ENCODE results near the gene EEF1A1. TPM values are rescaled to one million over a fixed set of nuclear protein-coding genes. Genes with fewer than 3 reads are reported as not detected.
"Not testable (repeated sequence)": the region's sequence is repeated elsewhere in the genome, so short reads cannot be mapped to it uniquely, and the experiment has no call there.

Gene EEF1A1
- total and polyA plus RNA-seq, 7 experiments from 2014 or later: 8,219 to 15,585 (median 15,428) TPM

- ATAC-seq: no peak
- Mint-ChIP-seq H3K27ac (no peak overlapping the region), H3K27me3 (no peaks in the 10 kb centered on the region), H3K36me3 (no peaks in the 10 kb centered on the region), H3K4me1 (peaks cover 0 to 6% (median 0%) of the 10 kb centered on the region in 7 donors), H3K9me3 (peaks cover 0 to 2% (median 0%) of the 10 kb centered on the region in 11 donors), H3K4me3 (no peak overlapping the region)
- no peaks in the 10 kb centered on the region for H3K27me3 ChIP-seq (ENCODE audit: control insufficient read depth in 2 of 2, insufficient read depth in 2 of 2, low read length in 2 of 2)
- H3K4me3 ChIP-seq (ENCODE audit: low read length): no peak overlapping the region
- ChIA-PET POLR2A (no interaction called here), CTCF (no interaction called here)
- no peak for DNase-seq
- no peak overlapping the region for H3K27ac ChIP-seq (ENCODE audit: low read depth, low read length)
- H3K9me3 ChIP-seq (ENCODE audit: control insufficient read depth in 2 of 3, low read length in 3 of 3): no peaks in the 10 kb centered on the region
- no peaks in the 10 kb centered on the region for H3K36me3 ChIP-seq (ENCODE audit: control insufficient read depth in 2 of 3, insufficient read depth in 3 of 3, low read length in 3 of 3)
- no peaks in the 10 kb centered on the region for H3K4me1 ChIP-seq (ENCODE audit: control insufficient read depth in 2 of 2, insufficient read depth in 2 of 2, low read length in 2 of 2)
- intact Hi-C loops (cut with micrococcal nuclease): no loop called here
These were observed 36.0 kb upstream of the EEF1A1 start for GRCh38 chr6:73556836-73557235.

- H3K27me3 Mint-ChIP-seq; H3K4me3 Mint-ChIP-seq; H3K27ac ChIP-seq (ENCODE audit: low read depth, low read length); H3K27ac Mint-ChIP-seq; H3K9me3 Mint-ChIP-seq; H3K36me3 ChIP-seq (ENCODE audit: control insufficient read depth in 2 of 3, insufficient read depth in 3 of 3, low read length in 3 of 3); H3K27me3 ChIP-seq (ENCODE audit: control insufficient read depth in 2 of 2, insufficient read depth in 2 of 2, low read length in 2 of 2); H3K4me1 ChIP-seq (ENCODE audit: control insufficient read depth in 2 of 2, insufficient read depth in 2 of 2, low read length in 2 of 2); ATAC-seq; H3K4me1 Mint-ChIP-seq; H3K9me3 ChIP-seq (ENCODE audit: control insufficient read depth in 2 of 3, low read length in 3 of 3); intact Hi-C loops (cut with micrococcal nuclease); H3K36me3 Mint-ChIP-seq; H3K4me3 ChIP-seq (ENCODE audit: low read length); DNase-seq: not testable (repeated sequence)
- ChIA-PET POLR2A (interaction anchor here (0.6 kb wide), 1 partner anchor 28 kb away, joined by 3 read pairs; no protein-coding TSS in a partner anchor), CTCF (interaction anchor here (0.9 kb wide), 1 partner anchor 55 kb away, joined by 3 read pairs; no protein-coding TSS in a partner anchor)
These were observed 34.6 kb upstream of the EEF1A1 start for GRCh38 chr6:73555380-73555949.

GRCh38 chr6:73551115-73551514 is 30.3 kb upstream of the EEF1A1 start:
- H3K36me3 ChIP-seq (ENCODE audit: control insufficient read depth in 2 of 3, insufficient read depth in 3 of 3, low read length in 3 of 3); H3K36me3 Mint-ChIP-seq; H3K9me3 ChIP-seq (ENCODE audit: control insufficient read depth in 2 of 3, low read length in 3 of 3); H3K4me3 Mint-ChIP-seq; H3K4me1 ChIP-seq (ENCODE audit: control insufficient read depth in 2 of 2, insufficient read depth in 2 of 2, low read length in 2 of 2); ATAC-seq; H3K27me3 Mint-ChIP-seq; H3K27ac Mint-ChIP-seq; H3K9me3 Mint-ChIP-seq; H3K4me3 ChIP-seq (ENCODE audit: low read length); DNase-seq; CTCF ChIA-PET; H3K4me1 Mint-ChIP-seq; H3K27ac ChIP-seq (ENCODE audit: low read depth, low read length); intact Hi-C loops (cut with micrococcal nuclease); H3K27me3 ChIP-seq (ENCODE audit: control insufficient read depth in 2 of 2, insufficient read depth in 2 of 2, low read length in 2 of 2): not testable (repeated sequence)
- POLR2A ChIA-PET: interaction anchor here (0.6 kb wide), 1 partner anchor 51 kb away, joined by 3 read pairs; no protein-coding TSS in a partner anchor

- Mint-ChIP-seq H3K36me3 (no peaks in the 10 kb centered on the region), H3K27me3 (peaks cover 0 to 12% (median 0%) of the 10 kb centered on the region in 5 donors), H3K9me3 (no peaks in the 10 kb centered on the region), H3K4me3 (no peak overlapping the region), H3K4me1 (peaks cover 0 to 2% (median 0%) of the 10 kb centered on the region in 7 donors), H3K27ac (no peak overlapping the region)
- DNase-seq: no peak
- Histone ChIP-seq H3K36me3 (ENCODE audit: control insufficient read depth in 2 of 3, insufficient read depth in 3 of 3, low read length in 3 of 3) (no peaks in the 10 kb centered on the region), H3K27ac (ENCODE audit: low read depth, low read length) (no peak overlapping the region), H3K27me3 (ENCODE audit: control insufficient read depth in 2 of 2, insufficient read depth in 2 of 2, low read length in 2 of 2) (no peaks in the 10 kb centered on the region), H3K9me3 (ENCODE audit: control insufficient read depth in 2 of 3, low read length in 3 of 3) (no peaks in the 10 kb centered on the region), H3K4me1 (ENCODE audit: control insufficient read depth in 2 of 2, insufficient read depth in 2 of 2, low read length in 2 of 2) (no peaks in the 10 kb centered on the region), H3K4me3 (ENCODE audit: low read length) (no peak overlapping the region)
- ChIA-PET CTCF (interaction anchor here (0.8 to 1.4 kb wide), 3 partner anchors 10 to 33 kb away, joined by 3 read pairs; no protein-coding TSS in a partner anchor), POLR2A (interaction anchor here (0.6 to 1.0 kb wide), 3 partner anchors 27 to 54 kb away, joined by 3 read pairs; no protein-coding TSS in a partner anchor)
- intact Hi-C loops (cut with micrococcal nuclease): no loop called here
- ATAC-seq: no peak
These were observed 27.9 kb upstream of the EEF1A1 start for GRCh38 chr6:73548458-73549446.

- Histone ChIP-seq H3K4me3 (ENCODE audit: low read length) (no peak overlapping the region), H3K27me3 (ENCODE audit: control insufficient read depth in 2 of 2, insufficient read depth in 2 of 2, low read length in 2 of 2) (no peaks in the 10 kb centered on the region), H3K4me1 (ENCODE audit: control insufficient read depth in 2 of 2, insufficient read depth in 2 of 2, low read length in 2 of 2) (no peaks in the 10 kb centered on the region), H3K36me3 (ENCODE audit: control insufficient read depth in 2 of 3, insufficient read depth in 3 of 3, low read length in 3 of 3) (no peaks in the 10 kb centered on the region), H3K9me3 (ENCODE audit: control insufficient read depth in 2 of 3, low read length in 3 of 3) (no peaks in the 10 kb centered on the region), H3K27ac (ENCODE audit: low read depth, low read length) (no peak overlapping the region)
- ChIA-PET POLR2A (interaction anchor here (1.2 kb wide), 1 partner anchor 33 kb away, joined by 3 read pairs; no protein-coding TSS in a partner anchor), CTCF (no interaction called here)
- H3K27ac Mint-ChIP-seq: no peak overlapping the region
- DNase-seq: no peak
- H3K9me3 Mint-ChIP-seq: no peaks in the 10 kb centered on the region
- ATAC-seq: no peak
- peaks cover 0 to 2% (median 0%) of the 10 kb centered on the region in 7 donors for H3K4me1 Mint-ChIP-seq
- intact Hi-C loops (cut with micrococcal nuclease): no loop called here
- no peak overlapping the region for H3K4me3 Mint-ChIP-seq
- peaks cover 0 to 12% (median 0%) of the 10 kb centered on the region in 5 donors for H3K27me3 Mint-ChIP-seq
- no peaks in the 10 kb centered on the region for H3K36me3 Mint-ChIP-seq
These were observed 26.2 kb upstream of the EEF1A1 start for GRCh38 chr6:73547036-73547435.

- Mint-ChIP-seq H3K4me3 (no peak overlapping the region), H3K27ac (no peak overlapping the region), H3K27me3 (peaks cover 0 to 12% (median 0%) of the 10 kb centered on the region in 5 donors), H3K36me3 (no peaks in the 10 kb centered on the region), H3K4me1 (peaks cover 0 to 2% (median 0%) of the 10 kb centered on the region in 7 donors), H3K9me3 (peaks cover 0 to 1% (median 0%) of the 10 kb centered on the region in 11 donors)
- H3K9me3 ChIP-seq (ENCODE audit: control insufficient read depth in 2 of 3, low read length in 3 of 3): no peaks in the 10 kb centered on the region
- ChIA-PET CTCF (interaction anchor here (0.5 kb wide), 1 partner anchor 70 kb away, joined by 7 read pairs; no protein-coding TSS in a partner anchor), POLR2A (no interaction called here)
- intact Hi-C loops (cut with micrococcal nuclease): no loop called here
- no peaks in the 10 kb centered on the region for H3K27me3 ChIP-seq (ENCODE audit: control insufficient read depth in 2 of 2, insufficient read depth in 2 of 2, low read length in 2 of 2)
- ATAC-seq (no peak), DNase-seq (no peak)
- H3K4me3 ChIP-seq (ENCODE audit: low read length): no peak overlapping the region
- no peaks in the 10 kb centered on the region for H3K36me3 ChIP-seq (ENCODE audit: control insufficient read depth in 2 of 3, insufficient read depth in 3 of 3, low read length in 3 of 3)
- no peak overlapping the region for H3K27ac ChIP-seq (ENCODE audit: low read depth, low read length)
- H3K4me1 ChIP-seq (ENCODE audit: control insufficient read depth in 2 of 2, insufficient read depth in 2 of 2, low read length in 2 of 2): no peaks in the 10 kb centered on the region
These were observed 22.1 kb upstream of the EEF1A1 start for GRCh38 chr6:73542891-73543290.
